Gastrocnemius medialis (tissue), 4 donors: ENCODE measurements around the gene MAST4. TPM values are rescaled to one million over a fixed set of nuclear protein-coding genes. Genes with fewer than 3 reads are reported as not detected.

Source experiments
- ATAC-seq, 2 donors: fragments of 150-250 bp; one replicate each; pipeline ENCODE4 v1.9.1; 2016
- DNase-seq, 2 donors: peaks; one replicate each; pipeline ENCODE4 v3.0.0-alpha.2; 2019
- H3K27ac ChIP-seq, 4 donors: fragments of 200-600 bp; sonication (generic); 1 replicate in 1 of 4; 2 replicates in 3 of 4; pipeline ENCODE4 v1.5.1; 2016 to 2018; ENCODE audit warnings: mild to moderate bottlenecking in 2 of 4, moderate library complexity in 1 of 4
- H3K27me3 ChIP-seq, 3 donors: fragments of 200-600 bp; sonication (generic) in 2 of 3; 1 replicate in 1 of 3; 2 replicates in 2 of 3; pipeline versions ENCODE4 v1.5.1 to v1.6.0; 2016 to 2019; ENCODE audit warnings: mild to moderate bottlenecking in 1 of 3, moderate library complexity in 1 of 3
- H3K36me3 ChIP-seq, 2 donors: fragments of 200-600 bp; sonication (generic) in 1 of 2; one replicate each; pipeline ENCODE4 v1.5.1; 2017 to 2018
- H3K4me1 ChIP-seq, 2 donors: fragments of 200-600 bp; sonication (generic) in 1 of 2; one replicate each; pipeline ENCODE4 v1.5.1; 2016 to 2017; ENCODE audit warnings: mild to moderate bottlenecking in 2 of 2
- H3K4me3 ChIP-seq, 4 donors: fragments of 200-600 bp; sonication (generic) in 3 of 4; 1 replicate in 1 of 4; 2 replicates in 3 of 4; pipeline ENCODE4 v1.5.1; 2016 to 2019; ENCODE audit warnings: mild to moderate bottlenecking in 2 of 4
- H3K9me3 ChIP-seq, 3 donors: fragments of 200-600 bp; sonication (generic) in 2 of 3; 1 replicate in 1 of 3; 2 replicates in 2 of 3; pipeline ENCODE4 v1.5.1; 2016 to 2019
- POLR2A ChIP-seq, 2 donors: fragments of 450-650 bp; IDR thresholded peaks; one replicate each; pipeline ENCODE4 v1.6.1; 2017; ENCODE audit warnings: antibody characterized with exemption in 2 of 2, mild to moderate bottlenecking in 2 of 2, moderate library complexity in 2 of 2
- in situ Hi-C, 4 donors: fragments of 200-750 bp; cut with MboI; loops; one replicate each; pipeline versions ENCODE4 v1.15.0 to v1.8.0; 2017; ENCODE audit warnings: low sequenced_read_pairs in 4 of 4
- intact Hi-C: fragments of 100-400 bp; cut with DNase I; formaldehyde crosslinking; loops from one replicate; pipeline ENCODE4 v1.15.1; 2023; ENCODE audit warnings: low total_unique reads
- total RNA-seq, 4 donors: library from RNA; depleted of rRNA; stranded (reverse); fragments of >200 nt; gene quantifications; one replicate each; pipeline versions ENCODE4 v1.1.0 to v1.2.3, GENCODE V29; 2016
- TF ChIP-seq, protein P1 (sequence below), 5 experiments: fragments of 450-650 bp in 3 of 5; fragments of 200-600 bp in 2 of 5; sonication (generic) in 2 of 5; IDR thresholded peaks in 4 of 5; conservative IDR thresholded peaks in 1 of 5; 1 replicate in 4 of 5; 2 replicates in 1 of 5; pipeline ENCODE4 v1.5.1; 2016 to 2019; ENCODE audit warnings: antibody characterized with exemption in 5 of 5, mild to moderate bottlenecking in 3 of 5, moderate library complexity in 3 of 5

Gene MAST4
- total RNA-seq, 4 donors from 2014 or later, result 24.1 to 42.0 (median 38.5) TPM

DNA sequence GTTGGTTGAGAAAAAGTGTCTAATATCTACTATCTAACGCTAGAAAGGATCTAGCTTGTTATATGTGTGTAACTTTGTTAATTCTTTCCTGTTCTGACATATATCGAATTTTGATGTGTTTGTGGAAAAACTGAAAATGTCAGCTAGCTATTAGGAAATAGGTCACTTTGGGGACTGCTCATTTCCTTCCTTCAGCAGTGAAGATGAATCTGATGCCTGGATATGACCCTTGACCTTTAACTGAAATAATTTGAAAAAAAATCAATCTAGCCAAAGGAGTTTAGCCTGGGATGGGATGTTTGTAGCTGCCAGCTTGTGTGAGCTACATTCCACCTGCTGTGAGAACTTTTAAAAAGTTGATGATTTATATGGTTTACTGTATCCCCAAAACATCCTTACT is 533.6 kb downstream of the MAST4 start:
- no peak overlapping the region for H3K4me3 ChIP-seq
- in situ Hi-C loops (no loop called here), intact Hi-C loops (no loop called here)

DNA sequence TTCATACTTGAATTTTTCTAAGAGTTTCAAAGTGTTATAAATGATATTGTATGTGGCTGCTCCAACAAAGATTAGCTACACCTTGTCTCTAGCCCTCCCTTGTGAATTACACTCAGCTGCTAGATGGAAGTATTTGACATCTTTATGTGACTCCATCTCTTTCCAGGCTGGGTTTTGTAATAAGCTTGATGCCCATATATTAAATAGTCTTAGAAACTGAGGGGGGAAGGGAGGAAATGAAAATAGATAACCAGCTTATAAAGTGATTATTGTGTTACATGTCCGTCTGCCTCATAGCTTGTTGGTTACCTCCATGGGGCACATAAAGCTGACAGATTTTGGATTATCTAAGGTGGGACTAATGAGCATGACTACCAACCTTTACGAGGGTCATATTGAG is 537.0 kb downstream of the MAST4 start:
- TF ChIP-seq, protein P1, sequence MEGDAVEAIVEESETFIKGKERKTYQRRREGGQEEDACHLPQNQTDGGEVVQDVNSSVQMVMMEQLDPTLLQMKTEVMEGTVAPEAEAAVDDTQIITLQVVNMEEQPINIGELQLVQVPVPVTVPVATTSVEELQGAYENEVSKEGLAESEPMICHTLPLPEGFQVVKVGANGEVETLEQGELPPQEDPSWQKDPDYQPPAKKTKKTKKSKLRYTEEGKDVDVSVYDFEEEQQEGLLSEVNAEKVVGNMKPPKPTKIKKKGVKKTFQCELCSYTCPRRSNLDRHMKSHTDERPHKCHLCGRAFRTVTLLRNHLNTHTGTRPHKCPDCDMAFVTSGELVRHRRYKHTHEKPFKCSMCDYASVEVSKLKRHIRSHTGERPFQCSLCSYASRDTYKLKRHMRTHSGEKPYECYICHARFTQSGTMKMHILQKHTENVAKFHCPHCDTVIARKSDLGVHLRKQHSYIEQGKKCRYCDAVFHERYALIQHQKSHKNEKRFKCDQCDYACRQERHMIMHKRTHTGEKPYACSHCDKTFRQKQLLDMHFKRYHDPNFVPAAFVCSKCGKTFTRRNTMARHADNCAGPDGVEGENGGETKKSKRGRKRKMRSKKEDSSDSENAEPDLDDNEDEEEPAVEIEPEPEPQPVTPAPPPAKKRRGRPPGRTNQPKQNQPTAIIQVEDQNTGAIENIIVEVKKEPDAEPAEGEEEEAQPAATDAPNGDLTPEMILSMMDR (IDR thresholded peaks at IDR 0.05 in 4 of 5, conservative IDR thresholded peaks at IDR 0.05 in 1 of 5), result no peak
- TF ChIP-seq POLR2A (IDR thresholded peaks at IDR 0.05), result no peak
- no peak for DNase-seq
- Histone ChIP-seq H3K27ac (no peak overlapping the region), H3K27me3 (no peaks in the 10 kb centered on the region), H3K9me3 (no peaks in the 10 kb centered on the region), H3K4me1 (no peaks in the 10 kb centered on the region), H3K4me3 (no peak overlapping the region), H3K36me3 (peaks cover 0 to 73% of the 10 kb centered on the region in 2 donors)
- intact Hi-C loops, result no loop called here
- ATAC-seq, result no peak
- in situ Hi-C loops, result no loop called here

More for the DNA sequence above, 533.6 kb downstream of the MAST4 start:
- no peak for DNase-seq
- Histone ChIP-seq H3K27ac (no peak overlapping the region), H3K36me3 (peaks cover 0 to 47% of the 10 kb centered on the region in 2 donors), H3K9me3 (no peaks in the 10 kb centered on the region), H3K4me1 (no peaks in the 10 kb centered on the region), H3K27me3 (no peaks in the 10 kb centered on the region)
- no peak for ATAC-seq
- TF ChIP-seq, protein P1 (IDR thresholded peaks at IDR 0.05 in 4 of 5, conservative IDR thresholded peaks at IDR 0.05 in 1 of 5), result no peak
- TF ChIP-seq POLR2A (IDR thresholded peaks at IDR 0.05), result no peak

DNA sequence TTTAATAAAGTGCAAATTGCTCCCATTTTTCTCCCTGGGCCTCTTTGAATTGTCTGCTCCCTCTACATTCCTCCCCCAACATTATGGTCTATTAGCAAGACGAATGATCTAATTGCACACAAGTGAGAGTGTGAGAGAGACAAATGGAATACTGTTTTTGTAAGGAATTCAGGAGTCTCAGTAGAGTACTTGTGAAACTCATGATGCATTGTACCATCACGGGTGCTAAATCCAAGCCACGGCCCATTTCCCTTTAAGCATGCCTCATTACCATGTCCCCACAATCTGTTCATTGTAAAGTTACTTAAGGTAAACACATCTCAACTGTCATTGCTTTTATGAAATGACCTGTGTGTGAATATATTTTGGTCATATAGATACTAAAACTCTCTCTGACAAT is 537.6 kb downstream of the MAST4 start:
- in situ Hi-C loops, result no loop called here
- intact Hi-C loops, result no loop called here
- H3K27me3 ChIP-seq, result no peaks in the 10 kb centered on the region
- TF ChIP-seq, protein P1 (IDR thresholded peaks at IDR 0.05 in 4 of 5, conservative IDR thresholded peaks at IDR 0.05 in 1 of 5), result no peak
- no peak for TF ChIP-seq POLR2A (IDR thresholded peaks at IDR 0.05)
- no peak overlapping the region for H3K4me3 ChIP-seq
- no peaks in the 10 kb centered on the region for H3K4me1 ChIP-seq
- H3K9me3 ChIP-seq, result no peaks in the 10 kb centered on the region
- no peak overlapping the region for H3K27ac ChIP-seq
- ATAC-seq (no peak), DNase-seq (no peak)
- peaks cover 0 to 75% of the 10 kb centered on the region in 2 donors for H3K36me3 ChIP-seq

DNA sequence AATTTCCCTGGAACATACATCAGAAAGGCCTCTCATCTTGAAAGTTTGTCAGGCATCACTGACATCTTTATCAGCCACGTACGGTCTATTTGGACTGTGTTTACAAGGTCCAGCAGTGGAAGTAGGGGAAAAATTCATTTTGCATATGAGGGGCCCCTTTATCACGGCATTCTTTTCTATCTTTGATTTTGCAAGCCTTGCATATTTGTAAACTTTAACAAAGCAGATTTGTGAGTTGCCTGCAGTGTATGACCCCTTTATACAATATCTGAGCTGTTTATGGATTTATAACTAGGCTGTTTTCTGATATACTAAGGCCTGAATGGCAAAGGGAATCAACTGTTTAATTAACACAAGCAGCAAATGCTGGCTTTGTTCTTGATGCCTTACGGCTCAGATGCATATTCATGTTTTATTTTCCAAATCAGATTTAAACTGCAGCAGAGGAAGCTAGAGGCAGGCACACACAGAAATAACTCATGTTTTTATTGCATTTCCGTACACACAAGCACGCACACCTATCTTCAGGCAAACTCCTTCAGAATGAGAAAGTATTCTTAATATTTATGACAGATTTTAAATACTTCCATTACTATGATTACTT is 539.3 kb downstream of the MAST4 start:
- in situ Hi-C loops (no loop called here), intact Hi-C loops (no loop called here)
- H3K36me3 ChIP-seq, result peaks cover 0 to 73% of the 10 kb centered on the region in 2 donors
- DNase-seq (no peak), ATAC-seq (no peak)
- H3K27me3 ChIP-seq, result no peaks in the 10 kb centered on the region
- TF ChIP-seq, protein P1 (IDR thresholded peaks at IDR 0.05 in 4 of 5, conservative IDR thresholded peaks at IDR 0.05 in 1 of 5), result no peak
- no peak for TF ChIP-seq POLR2A (IDR thresholded peaks at IDR 0.05)
- H3K4me1 ChIP-seq, result no peaks in the 10 kb centered on the region
- H3K4me3 ChIP-seq, result no peak overlapping the region
- H3K27ac ChIP-seq, result no peak overlapping the region
- no peaks in the 10 kb centered on the region for H3K9me3 ChIP-seq

DNA sequence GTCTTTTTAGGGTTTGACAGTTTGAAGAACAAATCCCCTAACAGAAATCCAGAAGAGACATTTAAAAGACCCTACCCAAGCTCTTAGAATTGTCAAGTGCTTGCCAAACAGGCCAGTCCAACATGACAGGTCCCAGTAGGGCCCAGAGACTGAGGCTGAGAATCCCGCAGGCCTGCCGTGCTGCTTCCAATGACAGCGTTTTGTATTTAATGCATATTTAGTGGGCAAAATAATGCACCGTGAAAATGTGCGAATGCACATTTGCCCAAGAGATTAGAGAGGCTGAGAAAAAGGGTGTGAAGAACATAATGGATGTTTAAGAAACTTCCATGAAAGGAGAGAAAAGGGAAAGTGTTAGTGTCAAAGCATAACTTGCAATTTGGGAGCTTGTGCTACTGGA is 542.8 kb downstream of the MAST4 start:
- Histone ChIP-seq H3K27ac (no peak overlapping the region), H3K36me3 (peaks cover 3 to 64% of the 10 kb centered on the region in 2 donors), H3K4me3 (no peak overlapping the region), H3K27me3 (no peaks in the 10 kb centered on the region), H3K4me1 (no peaks in the 10 kb centered on the region), H3K9me3 (no peaks in the 10 kb centered on the region)
- intact Hi-C loops (no loop called here), in situ Hi-C loops (no loop called here)
- no peak for DNase-seq
- ATAC-seq, result no peak
- TF ChIP-seq, protein P1 (IDR thresholded peaks at IDR 0.05 in 4 of 5, conservative IDR thresholded peaks at IDR 0.05 in 1 of 5), result no peak
